A549 treated with DMSO at 1 μM for 4 hours (cell line): ENCODE results near the gene WNK1. TPM values are rescaled to one million over a fixed set of nuclear protein-coding genes. Genes with fewer than 3 reads are reported as not detected.

ENCODE experiments used
- total RNA-seq: library from RNA; stranded (reverse); fragments of 200-300 nt; extraction: Qiagen RNA extraction; gene quantifications from 5 replicates; pipeline ENCODE4 v1.2.3, GENCODE V29; 2022; ENCODE audit warnings: low read depth

Gene WNK1
- 74.8 to 96.0 TPM (median 90.2 TPM) in 5 replicates for total RNA-seq

GRCh38 chr12:751999-752694 is at the start of gene WNK1:
WNK1 (plus strand) TSS chr12:752579; CDS start chr12:753566, 987 bp downstream.

GRCh38 chr12:949453-950191 is 197.2 kb downstream of the WNK1 start, which contains the start of gene RAD52:
RAD52 (minus strand) TSS chr12:949694; CDS start chr12:933058, 16,636 bp downstream.

Other genes with a start within 250 kb of the WNK1 start
- 0.39 to 0.78 TPM (median 0.44 TPM) in 5 replicates for gene NINJ2, start 89.1 kb upstream of the WNK1 start, total RNA-seq
- 8.2 to 11.5 TPM (median 10.3 TPM) in 5 replicates for gene RAD52, start 197.1 kb downstream of the WNK1 start, total RNA-seq
- gene ERC1, start 238.6 kb downstream of the WNK1 start, total RNA-seq: 14.5 to 19.8 TPM (median 18.3 TPM) in 5 replicates